ENCODE measurements around the gene INO80B.
"Not testable (repeated sequence)": the region's sequence is repeated elsewhere in the genome, so short reads cannot be mapped to it uniquely, and the experiment has no call there.

DNA sequence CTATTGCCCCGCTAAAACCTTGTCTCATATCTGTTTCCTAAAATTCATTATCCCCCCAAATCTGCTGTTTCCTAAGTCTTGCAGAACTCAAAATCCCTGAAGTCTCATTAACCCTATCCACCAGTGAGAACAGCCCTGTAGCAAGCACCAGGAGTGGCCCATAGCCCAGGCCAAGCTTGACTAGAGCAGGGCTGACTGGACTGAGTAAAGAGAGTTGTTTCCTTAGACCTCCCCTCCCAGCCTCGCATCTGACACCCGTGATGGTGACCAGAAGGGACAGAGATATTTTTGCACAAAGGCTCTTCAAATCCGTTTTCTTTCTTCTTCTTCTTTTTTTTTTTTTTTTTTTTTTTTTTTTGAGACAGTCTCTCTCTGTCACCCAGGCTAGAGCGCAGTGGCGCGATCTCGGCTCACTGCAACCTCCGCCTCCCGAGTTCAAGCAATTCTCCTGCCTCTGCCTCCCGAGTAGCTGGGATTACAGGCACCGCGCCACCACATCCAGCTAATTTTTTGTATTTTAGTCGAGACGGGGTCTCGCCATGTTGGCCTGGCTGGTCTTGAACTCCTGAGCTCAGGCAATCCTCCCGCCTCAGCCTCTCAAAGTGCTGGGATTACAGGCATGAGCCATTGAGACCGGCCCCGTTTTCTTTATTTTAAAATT, 34.3 kb upstream of the INO80B start:
- TF ChIP-seq, protein P1, sequence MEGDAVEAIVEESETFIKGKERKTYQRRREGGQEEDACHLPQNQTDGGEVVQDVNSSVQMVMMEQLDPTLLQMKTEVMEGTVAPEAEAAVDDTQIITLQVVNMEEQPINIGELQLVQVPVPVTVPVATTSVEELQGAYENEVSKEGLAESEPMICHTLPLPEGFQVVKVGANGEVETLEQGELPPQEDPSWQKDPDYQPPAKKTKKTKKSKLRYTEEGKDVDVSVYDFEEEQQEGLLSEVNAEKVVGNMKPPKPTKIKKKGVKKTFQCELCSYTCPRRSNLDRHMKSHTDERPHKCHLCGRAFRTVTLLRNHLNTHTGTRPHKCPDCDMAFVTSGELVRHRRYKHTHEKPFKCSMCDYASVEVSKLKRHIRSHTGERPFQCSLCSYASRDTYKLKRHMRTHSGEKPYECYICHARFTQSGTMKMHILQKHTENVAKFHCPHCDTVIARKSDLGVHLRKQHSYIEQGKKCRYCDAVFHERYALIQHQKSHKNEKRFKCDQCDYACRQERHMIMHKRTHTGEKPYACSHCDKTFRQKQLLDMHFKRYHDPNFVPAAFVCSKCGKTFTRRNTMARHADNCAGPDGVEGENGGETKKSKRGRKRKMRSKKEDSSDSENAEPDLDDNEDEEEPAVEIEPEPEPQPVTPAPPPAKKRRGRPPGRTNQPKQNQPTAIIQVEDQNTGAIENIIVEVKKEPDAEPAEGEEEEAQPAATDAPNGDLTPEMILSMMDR (IDR thresholded peaks at IDR 0.05): not testable (repeated sequence)
- not testable (repeated sequence) for TF ChIP-seq EP300, POLR2A, POLR2AphosphoS5 (IDR thresholded peaks at IDR 0.05)
